ENCODE measurements around the gene PDZD7. TPM values are rescaled to one million over a fixed set of nuclear protein-coding genes. Genes with fewer than 3 reads are reported as not detected.

Gene PDZD7
- total RNA-seq, 2 experiments from 2014 or later, result 1.7 to 3.1 TPM

DNA sequence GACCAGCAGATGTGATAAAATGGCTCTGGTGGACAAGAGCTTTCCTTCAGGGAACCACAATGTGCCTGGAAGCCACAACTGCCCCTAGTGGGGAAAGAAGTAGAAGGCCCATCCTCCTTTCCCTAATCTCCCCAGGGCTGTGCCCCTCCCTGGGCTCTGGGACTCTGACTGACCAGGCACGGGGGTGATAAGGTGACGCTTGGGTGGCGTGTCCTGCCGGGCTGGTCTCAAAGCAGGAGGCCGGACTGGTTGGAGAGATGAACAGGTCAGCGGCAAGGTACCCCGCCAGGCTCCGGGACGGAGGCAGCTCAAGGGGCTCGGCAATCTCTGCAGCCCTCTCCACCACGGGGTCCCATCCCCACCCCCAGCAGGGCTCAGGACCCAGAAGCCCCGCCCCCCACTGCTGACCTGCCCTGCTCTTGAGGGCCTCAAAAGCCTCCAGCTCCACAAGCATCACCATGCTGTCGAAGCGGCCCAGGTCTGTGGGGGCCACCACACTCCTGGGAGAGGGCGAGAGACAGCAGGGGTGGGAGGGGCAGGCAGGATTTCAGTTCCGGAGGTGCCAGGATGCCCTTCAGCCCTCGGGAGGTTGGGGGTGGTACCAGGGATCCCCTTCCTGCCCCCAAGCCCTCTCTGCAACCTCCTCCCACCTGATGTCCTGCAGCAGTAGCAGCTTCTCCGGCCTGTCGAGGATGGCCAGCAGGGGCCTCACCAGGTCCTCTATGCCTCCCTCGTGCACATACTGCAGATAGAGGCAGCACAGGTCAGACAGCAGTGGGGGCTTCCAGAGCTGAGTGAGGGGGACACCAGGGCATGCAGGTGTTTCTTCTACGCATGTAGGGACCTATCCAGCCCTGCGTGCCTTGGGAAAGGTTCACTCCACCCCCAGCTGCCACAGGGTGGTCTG lies 19.2 kb downstream of the PDZD7 start:
- ATAC-seq (ENCODE audit: poor library complexity) (no peak), DNase-seq (no peak)
- no peak overlapping the region for H3K4me3 ChIP-seq (ENCODE audit: low read length)
- Mint-ChIP-seq H3K9me3 (no peaks in the 10 kb centered on the region), H3K27me3 (peaks cover 31% of the 10 kb centered on the region), H3K4me3 (no peak overlapping the region), H3K4me1 (ENCODE audit: low read depth) (peaks cover 16% of the 10 kb centered on the region), H3K27ac (no peak overlapping the region), H3K36me3 (ENCODE audit: low read depth) (no peaks in the 10 kb centered on the region)
- no peaks in the 10 kb centered on the region for H3K36me3 ChIP-seq (ENCODE audit: insufficient read depth, low read length)
- POLR2A ChIA-PET, result no interaction called here
- CTCF ChIA-PET, result interaction anchor here (1.2 kb wide), 1 partner anchor 450 kb away, joined by 3 read pairs; no protein-coding TSS in a partner anchor
- H3K27me3 ChIP-seq (ENCODE audit: control insufficient read depth in 1 of 2, insufficient read depth in 2 of 2, low read length in 2 of 2), result peaks cover 11 to 13% of the 10 kb centered on the region in 2 experiments
- TF ChIP-seq, protein P1, sequence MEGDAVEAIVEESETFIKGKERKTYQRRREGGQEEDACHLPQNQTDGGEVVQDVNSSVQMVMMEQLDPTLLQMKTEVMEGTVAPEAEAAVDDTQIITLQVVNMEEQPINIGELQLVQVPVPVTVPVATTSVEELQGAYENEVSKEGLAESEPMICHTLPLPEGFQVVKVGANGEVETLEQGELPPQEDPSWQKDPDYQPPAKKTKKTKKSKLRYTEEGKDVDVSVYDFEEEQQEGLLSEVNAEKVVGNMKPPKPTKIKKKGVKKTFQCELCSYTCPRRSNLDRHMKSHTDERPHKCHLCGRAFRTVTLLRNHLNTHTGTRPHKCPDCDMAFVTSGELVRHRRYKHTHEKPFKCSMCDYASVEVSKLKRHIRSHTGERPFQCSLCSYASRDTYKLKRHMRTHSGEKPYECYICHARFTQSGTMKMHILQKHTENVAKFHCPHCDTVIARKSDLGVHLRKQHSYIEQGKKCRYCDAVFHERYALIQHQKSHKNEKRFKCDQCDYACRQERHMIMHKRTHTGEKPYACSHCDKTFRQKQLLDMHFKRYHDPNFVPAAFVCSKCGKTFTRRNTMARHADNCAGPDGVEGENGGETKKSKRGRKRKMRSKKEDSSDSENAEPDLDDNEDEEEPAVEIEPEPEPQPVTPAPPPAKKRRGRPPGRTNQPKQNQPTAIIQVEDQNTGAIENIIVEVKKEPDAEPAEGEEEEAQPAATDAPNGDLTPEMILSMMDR (IDR thresholded peaks at IDR 0.05), result no peak
- no peaks in the 10 kb centered on the region for H3K9me3 ChIP-seq (ENCODE audit: control insufficient read depth in 1 of 2, insufficient read depth in 1 of 2, low read length in 2 of 2)
- intact Hi-C loops (cut with DNase I, micrococcal nuclease), result loop anchor here (2.0 to 10.0 kb wide), 3 partner anchors 43 to 339 kb away; partner anchors contain the start of genes KAZALD1 (in 1 of the 2) and SEMA4G (in 1 of the 2)
- peaks cover 19% of the 10 kb centered on the region for H3K4me1 ChIP-seq (ENCODE audit: insufficient read depth, low read length)
- H3K27ac ChIP-seq (ENCODE audit: low read depth in 1 of 2, low read length in 2 of 2), result no peak overlapping the region

DNA sequence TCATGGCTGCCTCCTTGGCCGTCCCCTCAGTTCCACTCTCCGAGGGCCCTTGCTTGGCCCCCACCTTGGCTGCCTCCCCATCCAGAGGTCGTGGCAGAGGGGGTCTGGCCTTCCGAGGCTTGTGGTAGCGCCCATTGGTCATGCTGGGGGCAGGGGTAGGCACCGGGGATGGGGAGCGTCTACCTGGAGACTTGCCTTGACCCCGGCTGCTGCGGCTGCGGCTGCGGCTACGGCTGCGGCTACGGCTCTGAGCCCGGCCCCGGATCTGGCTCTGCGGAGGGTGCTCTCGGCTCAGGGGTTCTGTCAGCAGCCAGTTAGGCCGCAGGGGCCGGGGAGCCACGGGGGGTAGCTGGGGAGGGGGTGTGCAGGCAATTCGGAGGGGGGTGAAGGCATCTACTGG lies 20.6 kb downstream of the PDZD7 start:
- intact Hi-C loops (cut with DNase I, micrococcal nuclease), result loop anchor here in 1 of 2 experiments (5.0 to 10.0 kb wide), 2 partner anchors 54 to 338 kb away; partner anchors contain the start of gene KAZALD1
- peaks cover 19% of the 10 kb centered on the region for H3K4me1 ChIP-seq (ENCODE audit: insufficient read depth, low read length)

DNA sequence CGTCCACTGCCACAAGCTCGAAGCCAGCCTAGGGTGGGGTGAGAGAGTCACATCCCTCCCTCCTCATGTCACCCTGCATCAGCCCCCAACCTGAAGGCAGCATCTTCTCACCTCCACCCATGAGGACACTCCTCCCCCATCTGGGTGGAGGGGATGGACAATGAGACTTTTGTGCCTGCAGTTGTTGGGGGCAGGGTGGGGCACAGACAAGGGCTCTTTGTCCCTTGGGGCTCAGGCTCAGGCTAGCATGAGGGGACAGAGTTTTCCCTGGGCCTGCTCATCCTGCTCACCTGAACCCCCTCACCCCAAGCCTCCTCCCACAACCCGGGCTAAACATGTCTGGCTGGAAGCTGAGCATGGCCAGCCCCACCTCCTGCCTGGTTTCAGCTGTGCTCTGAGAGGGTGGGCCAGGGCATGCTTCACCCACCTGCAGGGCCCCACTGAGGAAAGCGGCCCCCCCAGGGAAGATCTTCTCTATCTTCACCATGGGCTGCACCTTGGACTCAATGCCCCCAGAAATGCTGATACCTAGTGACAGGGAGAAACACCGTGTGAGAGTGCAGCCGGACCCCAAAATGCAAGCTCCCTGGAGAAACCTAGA lies 22.0 kb downstream of the PDZD7 start:
- CTCF ChIA-PET, result interaction anchor here (1.5 kb wide), 1 partner anchor 11 kb away, joined by 5 read pairs; no protein-coding TSS in a partner anchor
- DNase-seq (no peak), ATAC-seq (ENCODE audit: poor library complexity) (no peak)
- TF ChIP-seq, protein P1 (IDR thresholded peaks at IDR 0.05), result no peak
- no peaks in the 10 kb centered on the region for H3K27me3 ChIP-seq (ENCODE audit: control insufficient read depth in 1 of 2, insufficient read depth in 2 of 2, low read length in 2 of 2)
- Mint-ChIP-seq H3K4me3 (no peak overlapping the region), H3K27me3 (peaks cover 6% of the 10 kb centered on the region), H3K4me1 (ENCODE audit: low read depth) (peaks cover 9% of the 10 kb centered on the region), H3K36me3 (ENCODE audit: low read depth) (no peaks in the 10 kb centered on the region), H3K27ac (no peak overlapping the region), H3K9me3 (no peaks in the 10 kb centered on the region)
- H3K4me1 ChIP-seq (ENCODE audit: insufficient read depth, low read length), result peaks cover 13% of the 10 kb centered on the region
- intact Hi-C loops (cut with DNase I, micrococcal nuclease), result no loop called here
- POLR2A ChIA-PET, result no interaction called here
- no peak overlapping the region for H3K4me3 ChIP-seq (ENCODE audit: low read length)
- H3K27ac ChIP-seq (ENCODE audit: low read depth in 1 of 2, low read length in 2 of 2), result no peak overlapping the region
- peaks cover 2% of the 10 kb centered on the region for H3K36me3 ChIP-seq (ENCODE audit: insufficient read depth, low read length)
- no peaks in the 10 kb centered on the region for H3K9me3 ChIP-seq (ENCODE audit: control insufficient read depth in 1 of 2, insufficient read depth in 1 of 2, low read length in 2 of 2)

More for the DNA sequence above, 20.6 kb downstream of the PDZD7 start:
- Histone ChIP-seq H3K36me3 (ENCODE audit: insufficient read depth, low read length) (peaks cover 2% of the 10 kb centered on the region), H3K9me3 (ENCODE audit: control insufficient read depth in 1 of 2, insufficient read depth in 1 of 2, low read length in 2 of 2) (no peaks in the 10 kb centered on the region), H3K27me3 (ENCODE audit: control insufficient read depth in 1 of 2, insufficient read depth in 2 of 2, low read length in 2 of 2) (no peaks in the 10 kb centered on the region), H3K27ac (ENCODE audit: low read depth in 1 of 2, low read length in 2 of 2) (no peak overlapping the region), H3K4me3 (ENCODE audit: low read length) (no peak overlapping the region)
- no peak for DNase-seq
- H3K27me3 Mint-ChIP-seq, result peaks cover 20% of the 10 kb centered on the region
- H3K27ac Mint-ChIP-seq, result no peak overlapping the region
- H3K36me3 Mint-ChIP-seq (ENCODE audit: low read depth), result no peaks in the 10 kb centered on the region
- CTCF ChIA-PET, result no interaction called here
- peaks cover 16% of the 10 kb centered on the region for H3K4me1 Mint-ChIP-seq (ENCODE audit: low read depth)
- H3K4me3 Mint-ChIP-seq, result no peak overlapping the region
- POLR2A ChIA-PET, result no interaction called here
- TF ChIP-seq, protein P1 (IDR thresholded peaks at IDR 0.05), result no peak
- H3K9me3 Mint-ChIP-seq, result no peaks in the 10 kb centered on the region
- ATAC-seq (ENCODE audit: poor library complexity), result no peak

All from CD4-positive, alpha-beta T cell (primary cell).